ENCODE measurements around the gene CHMP5.

CHMP5 gene

GRCh38 chr9:33233626-33234342, 31.1 kb upstream of the CHMP5 start:
- no peaks in the 10 kb centered on the region for H3K36me3 Mint-ChIP-seq
- ATAC-seq (replicated peaks) (no peak), DNase-seq (no peak)
- no peak overlapping the region for H3K4me3 Mint-ChIP-seq
- H3K27me3 Mint-ChIP-seq, result peaks cover 7 to 8% of the 10 kb centered on the region in 2 donors
- no peaks in the 10 kb centered on the region for H3K9me3 Mint-ChIP-seq
- H3K4me1 Mint-ChIP-seq, result no peaks in the 10 kb centered on the region
- H3K27ac Mint-ChIP-seq, result no peak overlapping the region

GRCh38 chr9:33234511-33235467, 30.1 kb upstream of the CHMP5 start:
- DNase-seq (no peak), ATAC-seq (replicated peaks) (no peak)
- H3K9me3 Mint-ChIP-seq, result no peaks in the 10 kb centered on the region
- H3K4me3 Mint-ChIP-seq, result no peak overlapping the region
- no peaks in the 10 kb centered on the region for H3K4me1 Mint-ChIP-seq
- peaks cover 7 to 12% of the 10 kb centered on the region in 2 donors for H3K27me3 Mint-ChIP-seq
- H3K27ac Mint-ChIP-seq, result no peak overlapping the region
- peaks cover 0 to 1% of the 10 kb centered on the region in 2 donors for H3K36me3 Mint-ChIP-seq

GRCh38 chr9:33236571-33236970, 28.3 kb upstream of the CHMP5 start:
- ATAC-seq (replicated peaks), result no peak
- Mint-ChIP-seq H3K4me1 (no peaks in the 10 kb centered on the region), H3K27me3 (peaks cover 7 to 14% of the 10 kb centered on the region in 2 donors), H3K4me3 (no peak overlapping the region), H3K36me3 (peaks cover 0 to 3% of the 10 kb centered on the region in 2 donors), H3K27ac (no peak overlapping the region), H3K9me3 (no peaks in the 10 kb centered on the region)
- DNase-seq, result no peak

GRCh38 chr9:33239921-33240320, 24.9 kb upstream of the CHMP5 start, which contains the start of gene SPINK4:
TSS of gene SPINK4 (plus strand) at chr9:33240167. CDS start at chr9:33240209, 42 bp downstream.
- no peaks in the 10 kb centered on the region for H3K9me3 Mint-ChIP-seq
- H3K27me3 Mint-ChIP-seq, result peaks cover 7 to 14% of the 10 kb centered on the region in 2 donors
- DNase-seq, result no peak
- no peak within 1 kb of the TSS for H3K4me3 Mint-ChIP-seq
- H3K27ac Mint-ChIP-seq, result no peak within 1 kb of the TSS
- peaks cover 3 to 4% of the 10 kb centered on the region in 2 donors for H3K36me3 Mint-ChIP-seq
- no peak for ATAC-seq (replicated peaks)
- no peaks in the 10 kb centered on the region for H3K4me1 Mint-ChIP-seq

GRCh38 chr9:33241298-33241697, 23.6 kb upstream of the CHMP5 start:
- DNase-seq (no peak), ATAC-seq (replicated peaks) (no peak)
- H3K4me1 Mint-ChIP-seq, result no peaks in the 10 kb centered on the region
- peaks cover 0 to 6% of the 10 kb centered on the region in 2 donors for H3K27me3 Mint-ChIP-seq
- H3K27ac Mint-ChIP-seq, result no peak overlapping the region
- H3K36me3 Mint-ChIP-seq, result peaks cover 3 to 11% of the 10 kb centered on the region in 2 donors
- no peak overlapping the region for H3K4me3 Mint-ChIP-seq
- H3K9me3 Mint-ChIP-seq, result no peaks in the 10 kb centered on the region

- ATAC-seq (replicated peaks), result no peak
- no peak overlapping the region for H3K27ac Mint-ChIP-seq
- no peak for DNase-seq
- H3K4me1 Mint-ChIP-seq, result peaks cover 0 to under 1% of the 10 kb centered on the region in 2 donors
- no peak overlapping the region for H3K4me3 Mint-ChIP-seq
- H3K9me3 Mint-ChIP-seq, result no peaks in the 10 kb centered on the region
- H3K36me3 Mint-ChIP-seq, result peaks cover 6 to 21% of the 10 kb centered on the region in 2 donors
- H3K27me3 Mint-ChIP-seq, result peaks cover 0 to 6% of the 10 kb centered on the region in 2 donors
Observed at GRCh38 chr9:33242609-33243134, 22.2 kb upstream of the CHMP5 start.

GRCh38 chr9:33244137-33244784, 20.6 kb upstream of the CHMP5 start:
- Mint-ChIP-seq H3K27me3 (peaks cover 0 to 6% of the 10 kb centered on the region in 2 donors), H3K36me3 (peaks cover 16 to 33% of the 10 kb centered on the region in 2 donors), H3K9me3 (no peaks in the 10 kb centered on the region), H3K4me1 (peaks cover 0 to 3% of the 10 kb centered on the region in 2 donors), H3K27ac (no peak overlapping the region), H3K4me3 (no peak overlapping the region)
- DNase-seq, result no peak
- no peak for ATAC-seq (replicated peaks)

- Mint-ChIP-seq H3K4me1 (peaks cover 9 to 10% of the 10 kb centered on the region in 2 donors), H3K27me3 (no peaks in the 10 kb centered on the region), H3K9me3 (no peaks in the 10 kb centered on the region), H3K4me3 (no peak overlapping the region), H3K27ac (no peak overlapping the region), H3K36me3 (peaks cover 15 to 40% of the 10 kb centered on the region in 2 donors)
- DNase-seq, result no peak
- no peak for ATAC-seq (replicated peaks)
Observed at GRCh38 chr9:33245341-33245740, 19.5 kb upstream of the CHMP5 start.

- peaks cover 9 to 10% of the 10 kb centered on the region in 2 donors for H3K4me1 Mint-ChIP-seq
- H3K4me3 Mint-ChIP-seq, result no peak overlapping the region
- no peak for DNase-seq
- no peak for ATAC-seq (replicated peaks)
- peaks cover 19 to 50% of the 10 kb centered on the region in 2 donors for H3K36me3 Mint-ChIP-seq
- H3K9me3 Mint-ChIP-seq, result no peaks in the 10 kb centered on the region
- H3K27ac Mint-ChIP-seq, result no peak overlapping the region
- no peaks in the 10 kb centered on the region for H3K27me3 Mint-ChIP-seq
Observed at GRCh38 chr9:33246269-33246860, 18.5 kb upstream of the CHMP5 start.

GRCh38 chr9:33248606-33249005, 16.2 kb upstream of the CHMP5 start:
- Mint-ChIP-seq H3K27me3 (no peaks in the 10 kb centered on the region), H3K4me3 (no peak overlapping the region), H3K27ac (no peak overlapping the region), H3K4me1 (peaks cover 9 to 10% of the 10 kb centered on the region in 2 donors), H3K9me3 (no peaks in the 10 kb centered on the region), H3K36me3 (peaks cover 27 to 63% of the 10 kb centered on the region in 2 donors)
- ATAC-seq (replicated peaks) (no peak), DNase-seq (no peak)

GRCh38 chr9:33249087-33249658, 15.7 kb upstream of the CHMP5 start:
- Mint-ChIP-seq H3K27me3 (no peaks in the 10 kb centered on the region), H3K4me3 (no peak overlapping the region), H3K27ac (no peak overlapping the region), H3K36me3 (peaks cover 27 to 60% of the 10 kb centered on the region in 2 donors), H3K9me3 (no peaks in the 10 kb centered on the region), H3K4me1 (peaks cover 9 to 10% of the 10 kb centered on the region in 2 donors)
- DNase-seq (no peak), ATAC-seq (replicated peaks) (peak; percentile 31 to 59)

GRCh38 chr9:33249983-33250382, 14.9 kb upstream of the CHMP5 start:
- Mint-ChIP-seq H3K4me3 (no peak overlapping the region), H3K36me3 (peaks cover 35 to 66% of the 10 kb centered on the region in 2 donors), H3K4me1 (peaks cover 9 to 10% of the 10 kb centered on the region in 2 donors), H3K27ac (no peak overlapping the region), H3K9me3 (no peaks in the 10 kb centered on the region), H3K27me3 (no peaks in the 10 kb centered on the region)
- DNase-seq, result no peak
- ATAC-seq (replicated peaks), result peak; percentile 31 to 38

GRCh38 chr9:33250458-33250995, 14.3 kb upstream of the CHMP5 start:
- H3K4me1 Mint-ChIP-seq, result peaks cover 9 to 10% of the 10 kb centered on the region in 2 donors
- H3K36me3 Mint-ChIP-seq, result peaks cover 38 to 65% of the 10 kb centered on the region in 2 donors
- H3K9me3 Mint-ChIP-seq, result no peaks in the 10 kb centered on the region
- no peak for DNase-seq
- no peaks in the 10 kb centered on the region for H3K27me3 Mint-ChIP-seq
- peak overlapping the region; percentile 26 for H3K27ac Mint-ChIP-seq
- H3K4me3 Mint-ChIP-seq, result no peak overlapping the region
- no peak for ATAC-seq (replicated peaks)
